ENCODE results near the gene TMOD3.

The TMOD3 gene

DNA sequence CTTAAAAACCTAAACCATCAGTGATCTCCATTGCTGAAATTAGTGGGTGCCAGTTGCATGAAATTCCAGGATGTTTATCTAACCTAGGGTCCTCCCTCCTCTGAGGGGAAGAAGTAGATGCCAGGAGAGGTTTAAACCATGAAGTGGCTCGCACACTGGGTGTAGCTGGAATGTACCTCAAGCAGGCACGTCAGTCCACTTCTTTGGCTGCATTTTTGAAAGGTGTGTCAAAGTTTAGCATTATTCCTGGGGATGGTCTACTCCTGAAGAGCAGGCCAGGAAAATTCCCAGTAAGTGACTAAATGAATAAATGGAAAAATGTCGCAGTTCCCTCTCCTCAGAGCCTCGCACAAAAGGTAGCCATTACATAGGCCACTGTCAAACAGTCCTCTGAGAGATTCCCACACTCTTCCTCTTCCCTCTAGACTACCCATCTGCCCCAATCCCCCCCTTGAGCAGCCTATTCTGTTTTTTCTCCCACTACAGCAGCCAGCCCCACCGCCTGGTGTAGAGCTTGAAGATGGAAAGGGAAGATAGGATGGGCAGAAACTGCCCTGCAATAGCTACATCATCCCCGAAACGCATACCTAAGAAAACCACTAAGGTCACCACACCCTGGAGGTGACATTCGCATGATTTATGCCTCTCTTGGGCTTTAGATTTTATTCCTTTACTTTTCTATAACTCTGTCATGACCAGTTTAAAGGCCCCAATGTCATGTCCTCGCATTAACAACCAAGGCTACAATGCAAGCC, 655 bp upstream of the TMOD3 start:
- DNase-seq (ENCODE audit: low read depth in 2 of 2) = no peak

DNA sequence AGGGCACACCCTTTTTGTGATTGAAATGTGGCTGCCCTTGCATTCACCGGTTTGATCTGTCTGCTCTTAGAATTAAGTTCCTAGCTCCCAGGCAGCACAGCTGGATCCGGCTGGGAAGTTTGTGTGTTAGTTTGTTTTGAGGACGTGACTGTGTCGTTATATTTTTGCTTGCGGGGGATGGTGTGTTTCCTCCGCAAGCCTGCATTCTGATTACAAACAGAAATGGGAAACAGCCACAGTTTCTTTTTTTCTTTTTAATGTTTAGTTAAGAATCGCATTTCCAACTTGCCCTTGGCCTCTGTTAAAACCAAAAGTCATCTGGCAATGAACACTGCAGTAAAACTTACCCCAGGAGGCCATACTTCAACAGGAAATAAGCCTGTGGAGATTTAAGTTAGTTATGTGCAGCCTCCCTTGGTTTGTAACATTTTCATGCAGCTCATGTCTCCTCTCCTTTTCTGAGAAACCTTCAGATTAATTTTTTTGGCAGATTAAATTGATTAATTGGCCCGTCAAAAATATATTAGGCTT, 888 bp downstream of the TMOD3 start:
- DNase-seq (ENCODE audit: low read depth in 2 of 2) = no peak

GRCh38 chr15:51833772-51834171, 4.3 kb downstream of the TMOD3 start:
- no peak for DNase-seq (ENCODE audit: low read depth in 2 of 2)

DNA sequence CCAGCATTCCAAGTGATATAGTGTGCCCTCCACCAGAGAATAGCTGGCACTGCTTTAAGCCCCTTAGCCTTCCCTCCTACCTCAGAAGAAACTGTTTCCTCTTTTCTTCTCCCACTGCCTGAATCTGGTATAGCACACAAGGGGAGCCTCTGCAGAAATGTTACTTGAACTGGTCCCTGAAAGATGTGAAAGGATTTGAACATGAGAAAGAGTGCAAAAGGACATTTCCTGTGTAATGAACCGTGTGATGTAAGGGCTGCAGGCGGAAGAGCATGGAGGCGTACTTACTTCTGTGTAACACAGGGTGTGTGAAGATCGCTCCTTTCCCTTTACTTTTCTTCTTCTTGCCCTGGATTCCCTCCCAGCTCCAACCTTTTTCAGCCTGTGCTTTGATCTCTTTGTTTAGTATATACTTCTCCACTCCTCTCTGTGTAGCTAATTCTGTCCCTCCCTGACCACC, 8.4 kb downstream of the TMOD3 start:
- DNase-seq (ENCODE audit: low read depth in 2 of 2) = no peak

GRCh38 chr15:51838270-51838669, 8.8 kb downstream of the TMOD3 start:
- no peak for DNase-seq (ENCODE audit: low read depth in 2 of 2)

- DNase-seq (ENCODE audit: low read depth in 2 of 2) = no peak
Observed at GRCh38 chr15:51840692-51841091, 11.2 kb downstream of the TMOD3 start.

GRCh38 chr15:51841406-51842040, 12.1 kb downstream of the TMOD3 start:
- DNase-seq (ENCODE audit: low read depth in 2 of 2) = no peak

GRCh38 chr15:51842265-51842664, 12.8 kb downstream of the TMOD3 start:
- no peak for DNase-seq (ENCODE audit: low read depth in 2 of 2)

DNA sequence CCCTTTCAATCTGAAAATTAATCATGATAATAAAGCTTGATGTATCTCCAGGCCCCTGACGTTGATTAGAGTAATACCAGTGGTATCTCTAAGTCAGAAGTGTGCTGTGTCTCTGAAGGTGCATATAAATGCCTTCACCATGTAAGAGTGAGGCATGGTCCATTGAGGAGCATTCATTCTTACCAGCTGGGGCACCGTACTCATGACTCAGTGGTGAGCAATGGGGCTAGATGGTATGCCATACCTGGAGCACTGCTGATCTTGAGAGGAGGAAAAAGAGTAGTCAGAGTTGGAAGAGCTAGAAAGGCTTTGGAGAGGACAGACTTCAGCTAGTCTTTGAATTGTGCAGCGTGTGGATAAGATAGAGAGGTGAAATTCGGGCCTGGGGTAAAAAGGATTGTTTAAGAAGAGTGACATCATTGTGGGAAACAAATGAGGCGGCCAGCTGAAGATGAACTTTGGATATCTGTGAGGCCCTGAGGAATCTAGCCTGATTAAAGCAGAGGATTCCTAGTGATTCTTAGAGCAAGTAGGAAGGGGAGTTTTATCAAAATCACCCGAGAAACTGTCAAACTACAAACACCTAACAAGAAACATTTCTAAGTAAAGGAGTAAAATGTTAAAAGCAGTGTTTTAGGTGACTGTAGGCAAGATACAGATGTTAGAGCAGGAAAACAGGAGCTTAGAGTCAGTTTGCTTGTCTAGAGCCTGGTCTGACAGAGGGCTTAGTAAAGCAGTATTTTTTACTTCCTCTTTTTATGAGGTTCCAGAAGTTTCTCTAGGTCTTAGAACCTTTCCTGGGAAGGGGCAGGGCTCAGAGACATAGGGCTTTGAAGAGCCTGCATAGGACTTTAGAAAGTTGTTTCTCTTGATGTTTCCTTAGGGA, 13.6 kb downstream of the TMOD3 start:
- no peak for DNase-seq (ENCODE audit: low read depth in 2 of 2)

- no peak for DNase-seq (ENCODE audit: low read depth in 2 of 2)
Observed at GRCh38 chr15:51844747-51845426, 15.4 kb downstream of the TMOD3 start.

- DNase-seq (ENCODE audit: low read depth in 2 of 2) = no peak
Observed at GRCh38 chr15:51846066-51846462, 16.6 kb downstream of the TMOD3 start.

- DNase-seq (ENCODE audit: low read depth in 2 of 2) = no peak
Observed at GRCh38 chr15:51846463-51847230, 17.2 kb downstream of the TMOD3 start.

- DNase-seq (ENCODE audit: low read depth in 2 of 2) = no peak
Observed at GRCh38 chr15:51848811-51849210, 19.4 kb downstream of the TMOD3 start.

- DNase-seq (ENCODE audit: low read depth in 2 of 2) = no peak
Observed at GRCh38 chr15:51849860-51850259, 20.4 kb downstream of the TMOD3 start.

- no peak for DNase-seq (ENCODE audit: low read depth in 2 of 2)
Observed at GRCh38 chr15:51853998-51854397, 24.5 kb downstream of the TMOD3 start.

DNA sequence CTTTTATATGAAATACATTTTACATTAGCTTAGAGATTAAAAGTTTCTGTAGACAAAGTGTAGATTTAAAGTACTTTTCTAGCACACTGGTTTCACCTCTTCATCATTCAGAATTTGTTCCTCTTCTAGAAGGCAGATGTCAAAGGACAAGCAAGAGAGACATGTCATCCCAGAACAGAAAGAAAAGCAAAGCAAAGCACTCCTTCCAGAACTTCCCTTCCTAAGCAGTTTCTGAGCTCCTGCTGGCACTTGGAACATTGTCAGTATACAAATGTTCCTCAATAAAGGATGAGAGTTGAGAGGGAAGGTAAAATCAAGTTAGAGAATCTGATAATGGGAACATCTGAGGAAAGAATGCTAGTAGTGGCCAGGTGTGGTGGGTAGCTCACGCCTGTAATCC, 26.2 kb downstream of the TMOD3 start:
- no peak for DNase-seq (ENCODE audit: low read depth in 2 of 2)

GRCh38 chr15:51856714-51857380, 27.4 kb downstream of the TMOD3 start:
- no peak for DNase-seq (ENCODE audit: low read depth in 2 of 2)

- peak; percentile 49 to 63 for DNase-seq (ENCODE audit: low read depth in 2 of 2)
Observed at GRCh38 chr15:51861557-51862359, 32.3 kb downstream of the TMOD3 start.

DNA sequence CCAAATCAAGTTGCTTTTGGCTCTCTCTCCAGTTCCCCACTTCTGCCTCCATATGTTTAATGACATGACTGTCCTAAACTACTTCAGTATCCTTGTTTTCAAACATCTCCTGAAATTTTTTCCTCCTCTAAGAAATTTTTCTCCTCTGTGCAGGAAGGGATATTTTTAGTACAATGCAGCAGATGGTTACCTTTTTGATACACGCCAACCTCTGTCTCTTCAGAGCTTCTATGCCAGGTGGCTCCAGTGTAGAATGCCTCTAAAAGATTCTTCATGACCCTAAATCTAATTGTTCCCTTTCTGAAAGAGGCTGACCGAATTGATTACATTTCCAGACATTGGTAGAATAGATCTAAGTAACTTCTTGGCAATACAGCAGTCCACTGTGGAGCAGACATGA, 33.7 kb downstream of the TMOD3 start:
- no peak for DNase-seq (ENCODE audit: low read depth in 2 of 2)

Data from stimulated activated CD8-positive, alpha-beta memory T cell treated with anti-CD3 and anti-CD28 coated beads, Interleukin-7, amount 100 ng/mL, for 4 hours (primary cell).